GM19467 (cell line): ENCODE results near the gene TMC1.

Experiments
- ATAC-seq: cut with Tn5 transposase; IDR thresholded peaks from one replicate; pipeline ENCODE4 v1.9.1; 2021; ENCODE audit warnings: mild to moderate bottlenecking, moderate library complexity; ENCODE audit not compliant: unreplicated experiment

The TMC1 gene

GRCh38 chr9:72665421-72665820 is 144.0 kb downstream of the TMC1 start:
- ATAC-seq: no peak

DNA sequence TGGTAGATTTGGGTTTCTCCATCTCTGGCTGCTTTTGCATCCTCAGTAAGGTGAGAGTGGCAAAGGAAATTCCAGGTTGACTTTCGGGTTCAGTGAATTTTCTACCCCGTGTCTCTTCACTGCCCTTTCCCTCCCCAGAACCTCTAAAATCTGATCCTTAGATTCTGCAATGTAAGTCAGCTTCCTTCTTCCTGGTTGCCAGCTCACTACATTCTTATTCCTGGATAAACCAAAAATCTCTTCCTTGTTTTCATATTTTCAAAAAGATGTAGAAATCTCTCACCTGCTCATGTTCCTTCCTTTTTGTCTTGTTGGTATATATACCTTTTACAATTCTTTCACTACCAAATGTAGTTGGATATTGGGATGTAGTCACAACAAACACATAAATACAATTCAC is 145.8 kb downstream of the TMC1 start:
- ATAC-seq: no peak

GRCh38 chr9:72674961-72675360 is 153.6 kb downstream of the TMC1 start:
- ATAC-seq: no peak

DNA sequence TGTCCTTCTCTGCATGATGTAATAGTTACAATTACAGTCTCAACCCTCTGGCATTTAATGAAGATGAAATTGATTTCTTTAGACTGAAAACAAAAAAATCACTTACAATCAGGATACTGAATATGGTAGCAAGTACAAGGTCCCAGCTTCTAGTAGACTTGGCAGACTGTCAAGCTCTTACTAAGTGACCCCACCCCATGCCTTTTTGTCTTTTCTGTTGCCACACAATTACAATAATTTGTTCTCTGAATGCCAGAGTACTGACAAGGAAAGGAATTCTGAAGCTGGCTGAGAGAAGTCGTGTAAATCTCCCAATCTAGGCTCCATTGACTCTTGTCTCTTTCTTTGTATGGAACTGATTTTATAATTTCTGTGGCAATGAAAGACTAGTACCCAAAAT is 154.2 kb downstream of the TMC1 start:
- no peak for ATAC-seq

GRCh38 chr9:72680593-72681282 is 159.3 kb downstream of the TMC1 start:
- no peak for ATAC-seq

GRCh38 chr9:72681283-72681630 is 159.8 kb downstream of the TMC1 start:
- ATAC-seq: no peak

GRCh38 chr9:72684615-72685014 is 163.2 kb downstream of the TMC1 start:
- no peak for ATAC-seq

GRCh38 chr9:72685911-72686310 is 164.5 kb downstream of the TMC1 start:
- no peak for ATAC-seq

GRCh38 chr9:72687331-72687730 is 165.9 kb downstream of the TMC1 start:
- ATAC-seq: no peak

DNA sequence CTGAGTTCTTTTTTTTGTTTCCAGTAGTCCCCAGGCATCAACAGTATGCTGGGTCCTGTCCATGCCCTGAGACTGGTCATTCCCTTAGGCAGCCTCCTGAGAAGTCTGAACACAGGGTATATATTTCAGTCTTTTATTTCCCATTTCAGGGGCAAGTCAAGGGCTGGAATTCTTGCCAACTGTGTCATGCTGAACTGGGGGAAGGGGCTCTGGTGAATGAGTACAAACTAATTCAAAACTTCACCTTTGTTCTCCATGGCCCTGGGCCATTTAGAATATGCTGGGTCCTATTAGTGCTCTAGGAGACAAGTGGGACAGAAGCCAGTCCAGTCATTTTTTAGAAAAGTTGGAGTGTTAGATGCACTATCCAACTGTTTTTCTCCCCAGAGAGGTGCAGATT is 170.3 kb downstream of the TMC1 start:
- ATAC-seq: no peak

DNA sequence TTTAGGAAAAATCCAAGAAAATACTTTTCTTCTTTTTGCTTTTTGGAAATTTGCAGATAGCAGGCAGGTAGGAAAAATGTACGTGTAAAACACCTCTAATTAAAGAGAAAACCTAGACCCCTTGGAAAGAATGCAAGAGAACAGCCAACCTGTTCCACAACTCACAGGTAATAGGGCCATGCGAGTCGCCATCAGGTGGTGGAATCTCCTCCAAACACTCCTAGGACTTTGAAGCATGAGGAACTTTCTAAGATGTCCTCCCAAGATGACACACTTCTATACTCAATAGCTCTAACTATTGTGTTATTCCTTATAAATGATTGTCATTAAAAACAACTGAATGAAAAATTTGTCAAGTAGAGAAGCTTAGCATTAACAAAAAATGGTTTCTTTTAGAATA is 174.0 kb downstream of the TMC1 start:
- no peak for ATAC-seq

GRCh38 chr9:72696511-72696910 is 175.1 kb downstream of the TMC1 start:
- ATAC-seq: no peak

DNA sequence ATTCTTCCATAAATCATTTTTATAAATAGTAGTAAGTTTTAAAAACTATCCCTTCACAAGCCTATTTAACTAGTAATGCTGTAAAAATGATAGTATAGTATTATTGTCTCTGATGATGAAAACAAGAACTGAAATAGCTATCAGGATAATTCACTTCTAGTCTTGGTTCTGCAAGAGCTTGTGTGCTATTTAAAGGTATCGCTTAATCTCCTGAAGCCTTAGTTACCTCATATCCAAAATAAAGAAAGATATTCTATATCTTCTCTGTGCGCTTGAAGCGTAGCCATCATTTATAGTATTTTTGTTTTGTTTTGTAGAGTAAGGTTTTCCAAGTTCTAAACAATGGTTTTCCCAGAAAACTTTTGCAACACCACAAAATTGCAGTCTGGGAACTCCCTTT is 180.1 kb downstream of the TMC1 start:
- no peak for ATAC-seq

- ATAC-seq: no peak
These were observed 182.2 kb downstream of the TMC1 start for GRCh38 chr9:72703574-72703973.

- ATAC-seq: no peak
These were observed 183.4 kb downstream of the TMC1 start for GRCh38 chr9:72704688-72705375.

DNA sequence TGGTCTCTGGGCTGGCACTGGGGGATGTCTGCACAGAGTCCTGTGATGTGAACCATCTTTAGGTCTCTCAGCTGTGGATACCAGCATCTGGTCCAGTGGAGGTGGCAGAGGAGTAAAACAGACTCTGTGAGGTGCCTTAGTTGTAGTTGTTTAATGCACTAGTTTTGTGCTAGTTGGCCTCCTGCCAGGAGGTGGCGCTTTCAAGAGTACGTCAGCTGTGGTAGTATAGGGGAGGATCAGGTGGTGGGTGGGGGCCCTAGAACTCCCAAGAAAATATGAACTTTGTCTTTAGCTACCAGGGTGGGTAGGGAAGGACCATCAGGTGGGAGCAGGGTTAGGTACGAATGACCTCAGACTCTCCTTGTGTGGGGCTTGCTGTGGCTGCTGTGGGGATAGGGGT is 197.1 kb downstream of the TMC1 start:
- ATAC-seq: no peak

DNA sequence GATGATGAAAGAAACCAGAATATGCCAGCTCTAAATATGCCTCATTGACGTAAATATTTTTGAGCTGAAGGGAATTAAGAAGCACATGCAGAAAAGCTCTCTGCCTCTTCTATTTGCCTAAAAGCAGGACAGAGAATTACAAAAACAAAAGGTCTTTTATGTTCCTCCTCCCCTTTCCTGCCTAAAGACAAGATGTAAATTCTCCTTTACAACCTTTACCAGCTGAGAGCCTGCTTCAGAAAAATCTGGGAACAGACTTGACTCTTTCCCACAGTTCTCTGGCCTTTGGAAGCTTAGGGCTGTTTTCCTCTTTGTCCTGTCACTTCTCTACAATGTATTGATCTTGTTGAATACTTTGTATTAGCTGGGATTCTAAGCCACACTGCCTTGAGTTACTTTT is 199.7 kb downstream of the TMC1 start:
- no peak for ATAC-seq

DNA sequence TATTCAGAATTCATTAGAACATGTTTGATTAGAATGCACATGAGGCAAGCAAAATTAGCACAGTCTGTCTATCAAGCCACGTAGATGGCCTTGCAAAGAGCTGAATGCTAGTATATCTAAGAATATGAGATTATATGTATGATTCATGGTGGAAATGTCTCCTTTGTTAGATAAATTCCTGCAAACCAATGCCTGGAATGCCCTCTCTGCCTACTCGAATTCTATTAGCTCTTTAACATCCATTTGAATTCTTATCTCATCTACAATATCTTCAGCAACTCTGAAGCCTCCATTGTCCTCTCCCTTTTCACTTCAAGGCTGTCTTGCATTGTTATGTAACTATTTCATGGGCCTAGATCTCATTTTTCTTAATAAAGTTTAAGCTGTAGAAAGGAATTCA is 205.5 kb downstream of the TMC1 start:
- no peak for ATAC-seq

DNA sequence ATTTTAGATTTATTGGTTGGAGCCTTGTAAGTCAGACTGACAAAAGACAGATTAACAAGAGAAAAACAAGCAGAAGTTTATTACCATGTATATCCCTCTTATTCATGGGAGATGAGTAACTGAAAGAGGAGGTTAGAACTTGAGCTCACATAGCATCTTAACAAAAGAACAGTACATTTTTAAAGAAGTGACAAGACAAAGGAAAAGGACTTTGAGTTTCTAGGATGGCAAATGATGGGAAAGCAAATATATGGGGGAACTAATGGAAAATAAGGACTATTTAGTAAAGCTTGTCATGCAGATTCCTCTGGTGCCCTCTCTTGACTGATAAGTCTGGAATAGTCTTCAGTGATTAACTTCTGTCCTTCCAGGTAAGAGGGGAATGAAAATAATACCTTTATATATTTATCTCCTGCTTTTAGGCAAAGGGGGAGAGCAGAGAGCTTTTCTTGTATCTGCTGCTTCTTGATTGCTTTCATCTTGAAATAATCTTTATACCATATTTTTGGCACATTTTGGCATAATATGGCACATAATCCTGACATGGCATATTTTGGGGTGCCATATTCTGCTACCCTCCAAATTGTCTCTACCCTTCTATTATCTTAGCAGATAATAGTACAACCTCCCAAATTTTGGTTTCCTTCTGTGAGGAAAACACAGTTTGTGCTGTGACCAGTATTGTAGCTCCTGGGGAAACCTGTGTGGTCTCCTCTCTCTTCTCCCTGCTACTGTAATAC is 206.8 kb downstream of the TMC1 start:
- ATAC-seq: no peak

GRCh38 chr9:72733895-72734294 is 212.5 kb downstream of the TMC1 start:
- ATAC-seq: no peak

- ATAC-seq: no peak
These were observed 213.2 kb downstream of the TMC1 start for GRCh38 chr9:72734631-72735030.

DNA sequence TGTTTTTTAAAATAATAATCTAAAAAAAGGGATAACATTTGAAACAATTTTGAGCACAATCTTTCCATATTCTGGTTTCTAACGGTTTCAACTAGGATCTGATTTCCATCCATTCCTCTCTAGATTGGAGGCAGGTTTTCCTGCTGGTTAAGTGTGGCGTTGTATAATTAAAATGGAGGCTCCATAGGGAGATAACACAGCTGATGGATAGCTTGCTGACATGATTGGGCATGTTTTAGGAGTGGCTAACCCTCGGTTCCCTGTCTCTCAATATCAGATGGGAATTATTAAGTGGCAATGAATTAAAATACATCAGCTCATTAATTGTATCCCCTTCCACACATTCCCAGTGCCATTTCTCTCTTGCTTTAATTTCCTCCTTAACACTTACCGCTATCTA is 222.4 kb downstream of the TMC1 start:
- ATAC-seq: no peak
